MV-4-11 (cell line): Measurements from ENCODE around the gene AATF.
"Not testable (repeated sequence)": the region's sequence is repeated elsewhere in the genome, so short reads cannot be mapped to it uniquely, and the experiment has no call there.

Experiments used
- DNase-seq: peaks from one replicate; lab custom pipeline; 2025; lab: John Stamatoyannopoulos, UW

The AATF gene

GRCh38 chr17:37047631-37048104 lies 98.9 kb downstream of the AATF start:
- DNase-seq = peak; percentile 79

- DNase-seq = no peak
Observed at GRCh38 chr17:37048811-37049210, 100.1 kb downstream of the AATF start.

- no peak for DNase-seq
Observed at GRCh38 chr17:37050920-37051319, 102.2 kb downstream of the AATF start.

GRCh38 chr17:37051381-37051780 lies 102.6 kb downstream of the AATF start:
- no peak for DNase-seq

- DNase-seq = no peak
Observed at GRCh38 chr17:37051833-37052232, 103.1 kb downstream of the AATF start.

GRCh38 chr17:37052450-37052849 lies 103.7 kb downstream of the AATF start:
- DNase-seq = no peak

GRCh38 chr17:37054894-37055293 lies 106.1 kb downstream of the AATF start:
- DNase-seq = no peak

GRCh38 chr17:37056622-37057021 lies 107.9 kb downstream of the AATF start:
- no peak for DNase-seq

GRCh38 chr17:37059493-37059892 lies 110.7 kb downstream of the AATF start:
- no peak for DNase-seq

GRCh38 chr17:37060094-37060493 lies 111.3 kb downstream of the AATF start:
- no peak for DNase-seq

GRCh38 chr17:37060928-37061327 lies 112.2 kb downstream of the AATF start:
- DNase-seq = no peak

GRCh38 chr17:37062021-37062420 lies 113.3 kb downstream of the AATF start:
- no peak for DNase-seq

GRCh38 chr17:37064206-37064605 lies 115.5 kb downstream of the AATF start:
- DNase-seq = no peak

GRCh38 chr17:37064956-37065355 lies 116.2 kb downstream of the AATF start:
- no peak for DNase-seq

GRCh38 chr17:37065486-37066321 lies 117.0 kb downstream of the AATF start:
- no peak for DNase-seq

- DNase-seq = no peak
Observed at GRCh38 chr17:37066322-37067255, 117.8 kb downstream of the AATF start.

- DNase-seq = no peak
Observed at GRCh38 chr17:37067555-37068111, 118.9 kb downstream of the AATF start.

- no peak for DNase-seq
Observed at GRCh38 chr17:37068266-37068665, 119.5 kb downstream of the AATF start.

GRCh38 chr17:37069087-37069486 lies 120.3 kb downstream of the AATF start:
- no peak for DNase-seq

GRCh38 chr17:37073464-37073863 lies 124.7 kb downstream of the AATF start:
- DNase-seq = not testable (repeated sequence)

GRCh38 chr17:37079065-37079708 lies 130.4 kb downstream of the AATF start:
- DNase-seq = no peak

- DNase-seq = peak; percentile 81
Observed at GRCh38 chr17:37079735-37080134, 131.0 kb downstream of the AATF start.
